OCI-LY7 (cell line): ENCODE results near the gene CASQ2.

Experiments used
- CTCF ChIP-seq: fragments of 200-600 bp; sonication (generic); conservative IDR thresholded peaks from 2 replicates; pipeline ENCODE4 v1.5.1; 2014; ENCODE audit warnings: mild to moderate bottlenecking, antibody characterized with exemption, low read length, moderate library complexity, mixed read lengths
- EZH2phosphoT487 ChIP-seq: fragments of 200-600 bp; sonication (generic); IDR thresholded peaks from 2 replicates; pipeline ENCODE4 v1.6.1; 2018; ENCODE audit warnings: low read depth, borderline replicate concordance, mild to moderate bottlenecking, mixed run types, antibody characterized with exemption, low read length, moderate library complexity, mixed read lengths

- no peak for TF ChIP-seq CTCF
- no peak for TF ChIP-seq EZH2phosphoT487
Measured at GRCh38 chr1:115809847-115810246, 41.3 kb upstream of the CASQ2 start.
